GM23338 (cell line): ENCODE data around the gene DOCK4. TPM values are rescaled to one million over a fixed set of nuclear protein-coding genes. Genes with fewer than 3 reads are reported as not detected.

Source experiments
- ATAC-seq: fragments of 200-7000 bp; cut with Tn5 transposase; 3 replicates; pipeline ENCODE4 v1.9.1; 2020
- DNase-seq: peaks from one replicate; pipeline ENCODE4 v3.0.0-alpha.2; 2015; ENCODE audit warnings: low spot score
- H2AFZ ChIP-seq: fragments of 200-600 bp; sonication (generic); 2 replicates; pipeline ENCODE4 v1.8.0; 2016; ENCODE audit warnings: antibody characterized with exemption, mild to moderate bottlenecking, moderate library complexity
- H3F3A ChIP-seq: fragments of 200-600 bp; sonication (generic); replicated peaks from 2 replicates; pipeline ENCODE4 v1.8.0; 2017; ENCODE audit warnings: antibody characterized with exemption, mixed run types, low read depth
- H3K27ac ChIP-seq: fragments of 200-600 bp; sonication (generic); 2 replicates; pipeline ENCODE4 v1.6.1; 2016; ENCODE audit warnings: low read depth
- H3K27me3 ChIP-seq: fragments of 200-600 bp; sonication (generic); 2 replicates; pipeline ENCODE4 v1.8.0; 2016; ENCODE audit warnings: mild to moderate bottlenecking, mixed run types, moderate library complexity; ENCODE audit not compliant: insufficient read depth
- H3K36me3 ChIP-seq: fragments of 200-600 bp; sonication (generic); 2 replicates; pipeline ENCODE4 v1.8.0; 2016; ENCODE audit warnings: mild to moderate bottlenecking; ENCODE audit not compliant: insufficient read depth
- H3K4me1 ChIP-seq: fragments of 200-600 bp; sonication (generic); 2 replicates; pipeline ENCODE4 v1.8.0; 2016; ENCODE audit warnings: mild to moderate bottlenecking, moderate library complexity; ENCODE audit not compliant: insufficient read depth
- H3K4me2 ChIP-seq: fragments of 200-600 bp; sonication (generic); 2 replicates; pipeline ENCODE4 v1.7.1; 2017; ENCODE audit warnings: mixed run types
- H3K4me3 ChIP-seq: fragments of 200-600 bp; sonication (generic); 2 replicates; pipeline ENCODE4 v1.6.1; 2016; ENCODE audit warnings: mixed run types
- H3K79me2 ChIP-seq: fragments of 200-600 bp; sonication (generic); replicated peaks from 2 replicates; pipeline ENCODE4 v1.8.0; 2017; ENCODE audit warnings: mild to moderate bottlenecking; ENCODE audit not compliant: insufficient read depth
- H3K9me2 ChIP-seq: fragments of 200-600 bp; sonication (generic); 2 replicates; pipeline ENCODE4 v1.8.0; 2017; ENCODE audit not compliant: insufficient read depth
- H4K20me1 ChIP-seq: fragments of 200-600 bp; sonication (generic); replicated peaks from 2 replicates; pipeline ENCODE4 v1.8.0; 2017; ENCODE audit warnings: mild to moderate bottlenecking; ENCODE audit not compliant: insufficient read depth
- H3K27ac Mint-ChIP-seq: 2 replicates; pipeline ENCODE4 v1.8.0; 2020; ENCODE audit warnings: inconsistent platforms, mild to moderate bottlenecking, moderate library complexity, mixed read lengths
- H3K27me3 Mint-ChIP-seq: 3 replicates; pipeline ENCODE4 v1.8.0; 2022; ENCODE audit warnings: low read depth, mild to moderate bottlenecking, moderate library complexity, mixed read lengths, inconsistent platforms; ENCODE audit not compliant: insufficient read depth, poor library complexity
- H3K36me3 Mint-ChIP-seq: 3 replicates; pipeline ENCODE4 v1.8.0; 2021; ENCODE audit warnings: low read depth, mild to moderate bottlenecking, inconsistent platforms, moderate library complexity, mixed read lengths
- H3K4me1 Mint-ChIP-seq: 3 replicates; pipeline ENCODE4 v1.8.0; 2020; ENCODE audit warnings: mild to moderate bottlenecking, inconsistent platforms, mixed read lengths
- H3K4me3 Mint-ChIP-seq: 3 replicates; pipeline ENCODE4 v1.8.0; 2021; ENCODE audit warnings: moderate library complexity, mild to moderate bottlenecking, inconsistent platforms, mixed read lengths
- H3K9me3 Mint-ChIP-seq: 3 replicates; pipeline ENCODE4 v1.8.0; 2020; ENCODE audit warnings: moderate library complexity, mild to moderate bottlenecking, inconsistent platforms, mixed read lengths
- CREB1 ChIP-seq: fragments of 250-450 bp; sonication (Bioruptor Pico); IDR thresholded peaks from 2 replicates; pipeline ENCODE4 v1.5.0; 2020; ENCODE audit warnings: low read depth, mild to moderate bottlenecking, moderate library complexity
- EZH2 ChIP-seq: fragments of 200-600 bp; sonication (generic); IDR thresholded peaks from one replicate; pipeline ENCODE4 v1.8.0; 2017; ENCODE audit warnings: antibody characterized with exemption, mild to moderate bottlenecking, low read depth; ENCODE audit not compliant: unreplicated experiment
- EZH2phosphoT487 ChIP-seq: fragments of 200-600 bp; sonication (generic); IDR thresholded peaks from one replicate; pipeline ENCODE4 v1.8.1; 2018; ENCODE audit warnings: antibody characterized with exemption; ENCODE audit not compliant: unreplicated experiment
- JUNB ChIP-seq: IDR thresholded peaks from one replicate; pipeline ENCODE4 v1.6.1; 2016; ENCODE audit warnings: antibody characterized with exemption; ENCODE audit not compliant: unreplicated experiment
- NANOG ChIP-seq: IDR thresholded peaks from 2 replicates; pipeline ENCODE4 v1.6.1; 2016; ENCODE audit warnings: antibody characterized with exemption, borderline replicate concordance
- POLR2AphosphoS5 ChIP-seq: IDR thresholded peaks from 2 replicates; pipeline ENCODE4 v1.6.1; 2016; ENCODE audit warnings: antibody characterized with exemption, low read depth
- STAT1 ChIP-seq: IDR thresholded peaks from one replicate; pipeline ENCODE4 v1.6.1; 2016; ENCODE audit warnings: antibody characterized with exemption; ENCODE audit not compliant: unreplicated experiment
- ZNF114 ChIP-seq: fragments of 250-450 bp; sonication (Bioruptor Pico); IDR thresholded peaks from 2 replicates; pipeline ENCODE4 v1.5.0; 2020; ENCODE audit warnings: mild to moderate bottlenecking, moderate library complexity
- ZNF331 ChIP-seq: fragments of 250-450 bp; sonication (Bioruptor Pico); IDR thresholded peaks from 2 replicates; pipeline ENCODE4 v1.5.0; 2020; ENCODE audit warnings: low read depth, mild to moderate bottlenecking, moderate library complexity
- polyA plus RNA-seq: library from polyadenylated mRNA; unstranded; fragments of >200 nt; fragmentation: Nextera tagmentation; extraction: Ambion mirVana; gene quantifications from 2 replicates; pipeline ENCODE4 v1.2.1, GENCODE V29; 2016
- total RNA-seq: library from RNA; depleted of rRNA; stranded (reverse); fragments of >200 nt; shearing (Covaris generic); gene quantifications from 2 replicates; pipeline ENCODE4 v1.2.3, GENCODE V29; 2014
- TF ChIP-seq, protein P1 (sequence below): IDR thresholded peaks from 2 replicates; pipeline ENCODE4 v1.6.1; 2016; ENCODE audit warnings: antibody characterized with exemption
- TF ChIP-seq, protein P2 (sequence below): IDR thresholded peaks from one replicate; pipeline ENCODE4 v1.6.1; 2018; ENCODE audit warnings: antibody characterized with exemption; ENCODE audit not compliant: unreplicated experiment
- TF ChIP-seq, protein P3 (sequence below), 2 experiments: fragments of 200-600 bp in 1 of 2; sonication (generic) in 1 of 2; conservative IDR thresholded peaks; 2 replicates each; pipeline versions ENCODE4 v1.5.1 to v1.6.1; 2016 to 2017; ENCODE audit warnings: antibody characterized with exemption in 2 of 2, low read depth in 2 of 2, mild to moderate bottlenecking in 2 of 2, moderate library complexity in 1 of 2
- TF ChIP-seq, protein P4 (sequence below): fragments of 250-450 bp; sonication (Bioruptor Pico); IDR thresholded peaks from 2 replicates; pipeline ENCODE4 v1.5.0; 2020; ENCODE audit warnings: mild to moderate bottlenecking, moderate library complexity

The DOCK4 gene
- total and polyA plus RNA-seq, 2 experiments from 2014 or later = 6.3 to 33.8 TPM

- peaks cover 29% of the 10 kb centered on the region for H3K36me3 Mint-ChIP-seq
Observed at GRCh38 chr7:111734954-111735660, 471.1 kb downstream of the DOCK4 start.

More at GRCh38 chr7:111734954-111735660, 471.1 kb downstream of the DOCK4 start:
- Mint-ChIP-seq H3K9me3 (no peaks in the 10 kb centered on the region), H3K4me3 (no peak overlapping the region), H3K27ac (no peak overlapping the region), H3K27me3 (peaks cover 3% of the 10 kb centered on the region), H3K4me1 (peaks cover 5% of the 10 kb centered on the region; the same call in 1 of the 3 replicates)
- Histone ChIP-seq H3K79me2 (no peaks in the 10 kb centered on the region), H3K4me3 (no peak overlapping the region), H3K4me1 (no peaks in the 10 kb centered on the region), H3K36me3 (no peaks in the 10 kb centered on the region), H4K20me1 (no peaks in the 10 kb centered on the region), H3K4me2 (no peak overlapping the region), H3K27ac (no peak overlapping the region), H3F3A (no peaks in the 10 kb centered on the region), H3K27me3 (no peaks in the 10 kb centered on the region), H2AFZ (no peak overlapping the region), H3K9me2 (no peaks in the 10 kb centered on the region)
- ATAC-seq = no peak
- DNase-seq = no peak
- TF ChIP-seq JUNB (no peak), ZNF331 (CRISPR knock-in tag) (no peak), POLR2AphosphoS5 (no peak), ZNF114 (no peak), STAT1 (no peak), CREB1 (CRISPR knock-in tag) (no peak), EZH2phosphoT487 (no peak), NANOG (no peak), EZH2 (no peak)
- TF ChIP-seq, protein P1, sequence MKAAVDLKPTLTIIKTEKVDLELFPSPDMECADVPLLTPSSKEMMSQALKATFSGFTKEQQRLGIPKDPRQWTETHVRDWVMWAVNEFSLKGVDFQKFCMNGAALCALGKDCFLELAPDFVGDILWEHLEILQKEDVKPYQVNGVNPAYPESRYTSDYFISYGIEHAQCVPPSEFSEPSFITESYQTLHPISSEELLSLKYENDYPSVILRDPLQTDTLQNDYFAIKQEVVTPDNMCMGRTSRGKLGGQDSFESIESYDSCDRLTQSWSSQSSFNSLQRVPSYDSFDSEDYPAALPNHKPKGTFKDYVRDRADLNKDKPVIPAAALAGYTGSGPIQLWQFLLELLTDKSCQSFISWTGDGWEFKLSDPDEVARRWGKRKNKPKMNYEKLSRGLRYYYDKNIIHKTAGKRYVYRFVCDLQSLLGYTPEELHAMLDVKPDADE = no peak
- TF ChIP-seq, protein P2, sequence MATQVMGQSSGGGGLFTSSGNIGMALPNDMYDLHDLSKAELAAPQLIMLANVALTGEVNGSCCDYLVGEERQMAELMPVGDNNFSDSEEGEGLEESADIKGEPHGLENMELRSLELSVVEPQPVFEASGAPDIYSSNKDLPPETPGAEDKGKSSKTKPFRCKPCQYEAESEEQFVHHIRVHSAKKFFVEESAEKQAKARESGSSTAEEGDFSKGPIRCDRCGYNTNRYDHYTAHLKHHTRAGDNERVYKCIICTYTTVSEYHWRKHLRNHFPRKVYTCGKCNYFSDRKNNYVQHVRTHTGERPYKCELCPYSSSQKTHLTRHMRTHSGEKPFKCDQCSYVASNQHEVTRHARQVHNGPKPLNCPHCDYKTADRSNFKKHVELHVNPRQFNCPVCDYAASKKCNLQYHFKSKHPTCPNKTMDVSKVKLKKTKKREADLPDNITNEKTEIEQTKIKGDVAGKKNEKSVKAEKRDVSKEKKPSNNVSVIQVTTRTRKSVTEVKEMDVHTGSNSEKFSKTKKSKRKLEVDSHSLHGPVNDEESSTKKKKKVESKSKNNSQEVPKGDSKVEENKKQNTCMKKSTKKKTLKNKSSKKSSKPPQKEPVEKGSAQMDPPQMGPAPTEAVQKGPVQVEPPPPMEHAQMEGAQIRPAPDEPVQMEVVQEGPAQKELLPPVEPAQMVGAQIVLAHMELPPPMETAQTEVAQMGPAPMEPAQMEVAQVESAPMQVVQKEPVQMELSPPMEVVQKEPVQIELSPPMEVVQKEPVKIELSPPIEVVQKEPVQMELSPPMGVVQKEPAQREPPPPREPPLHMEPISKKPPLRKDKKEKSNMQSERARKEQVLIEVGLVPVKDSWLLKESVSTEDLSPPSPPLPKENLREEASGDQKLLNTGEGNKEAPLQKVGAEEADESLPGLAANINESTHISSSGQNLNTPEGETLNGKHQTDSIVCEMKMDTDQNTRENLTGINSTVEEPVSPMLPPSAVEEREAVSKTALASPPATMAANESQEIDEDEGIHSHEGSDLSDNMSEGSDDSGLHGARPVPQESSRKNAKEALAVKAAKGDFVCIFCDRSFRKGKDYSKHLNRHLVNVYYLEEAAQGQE = no peak
- TF ChIP-seq, protein P3, sequence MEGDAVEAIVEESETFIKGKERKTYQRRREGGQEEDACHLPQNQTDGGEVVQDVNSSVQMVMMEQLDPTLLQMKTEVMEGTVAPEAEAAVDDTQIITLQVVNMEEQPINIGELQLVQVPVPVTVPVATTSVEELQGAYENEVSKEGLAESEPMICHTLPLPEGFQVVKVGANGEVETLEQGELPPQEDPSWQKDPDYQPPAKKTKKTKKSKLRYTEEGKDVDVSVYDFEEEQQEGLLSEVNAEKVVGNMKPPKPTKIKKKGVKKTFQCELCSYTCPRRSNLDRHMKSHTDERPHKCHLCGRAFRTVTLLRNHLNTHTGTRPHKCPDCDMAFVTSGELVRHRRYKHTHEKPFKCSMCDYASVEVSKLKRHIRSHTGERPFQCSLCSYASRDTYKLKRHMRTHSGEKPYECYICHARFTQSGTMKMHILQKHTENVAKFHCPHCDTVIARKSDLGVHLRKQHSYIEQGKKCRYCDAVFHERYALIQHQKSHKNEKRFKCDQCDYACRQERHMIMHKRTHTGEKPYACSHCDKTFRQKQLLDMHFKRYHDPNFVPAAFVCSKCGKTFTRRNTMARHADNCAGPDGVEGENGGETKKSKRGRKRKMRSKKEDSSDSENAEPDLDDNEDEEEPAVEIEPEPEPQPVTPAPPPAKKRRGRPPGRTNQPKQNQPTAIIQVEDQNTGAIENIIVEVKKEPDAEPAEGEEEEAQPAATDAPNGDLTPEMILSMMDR (conservative IDR thresholded peaks at IDR 0.05; ENCODE audit: low read depth in 2 of 2) = no peak
- TF ChIP-seq, protein P4, sequence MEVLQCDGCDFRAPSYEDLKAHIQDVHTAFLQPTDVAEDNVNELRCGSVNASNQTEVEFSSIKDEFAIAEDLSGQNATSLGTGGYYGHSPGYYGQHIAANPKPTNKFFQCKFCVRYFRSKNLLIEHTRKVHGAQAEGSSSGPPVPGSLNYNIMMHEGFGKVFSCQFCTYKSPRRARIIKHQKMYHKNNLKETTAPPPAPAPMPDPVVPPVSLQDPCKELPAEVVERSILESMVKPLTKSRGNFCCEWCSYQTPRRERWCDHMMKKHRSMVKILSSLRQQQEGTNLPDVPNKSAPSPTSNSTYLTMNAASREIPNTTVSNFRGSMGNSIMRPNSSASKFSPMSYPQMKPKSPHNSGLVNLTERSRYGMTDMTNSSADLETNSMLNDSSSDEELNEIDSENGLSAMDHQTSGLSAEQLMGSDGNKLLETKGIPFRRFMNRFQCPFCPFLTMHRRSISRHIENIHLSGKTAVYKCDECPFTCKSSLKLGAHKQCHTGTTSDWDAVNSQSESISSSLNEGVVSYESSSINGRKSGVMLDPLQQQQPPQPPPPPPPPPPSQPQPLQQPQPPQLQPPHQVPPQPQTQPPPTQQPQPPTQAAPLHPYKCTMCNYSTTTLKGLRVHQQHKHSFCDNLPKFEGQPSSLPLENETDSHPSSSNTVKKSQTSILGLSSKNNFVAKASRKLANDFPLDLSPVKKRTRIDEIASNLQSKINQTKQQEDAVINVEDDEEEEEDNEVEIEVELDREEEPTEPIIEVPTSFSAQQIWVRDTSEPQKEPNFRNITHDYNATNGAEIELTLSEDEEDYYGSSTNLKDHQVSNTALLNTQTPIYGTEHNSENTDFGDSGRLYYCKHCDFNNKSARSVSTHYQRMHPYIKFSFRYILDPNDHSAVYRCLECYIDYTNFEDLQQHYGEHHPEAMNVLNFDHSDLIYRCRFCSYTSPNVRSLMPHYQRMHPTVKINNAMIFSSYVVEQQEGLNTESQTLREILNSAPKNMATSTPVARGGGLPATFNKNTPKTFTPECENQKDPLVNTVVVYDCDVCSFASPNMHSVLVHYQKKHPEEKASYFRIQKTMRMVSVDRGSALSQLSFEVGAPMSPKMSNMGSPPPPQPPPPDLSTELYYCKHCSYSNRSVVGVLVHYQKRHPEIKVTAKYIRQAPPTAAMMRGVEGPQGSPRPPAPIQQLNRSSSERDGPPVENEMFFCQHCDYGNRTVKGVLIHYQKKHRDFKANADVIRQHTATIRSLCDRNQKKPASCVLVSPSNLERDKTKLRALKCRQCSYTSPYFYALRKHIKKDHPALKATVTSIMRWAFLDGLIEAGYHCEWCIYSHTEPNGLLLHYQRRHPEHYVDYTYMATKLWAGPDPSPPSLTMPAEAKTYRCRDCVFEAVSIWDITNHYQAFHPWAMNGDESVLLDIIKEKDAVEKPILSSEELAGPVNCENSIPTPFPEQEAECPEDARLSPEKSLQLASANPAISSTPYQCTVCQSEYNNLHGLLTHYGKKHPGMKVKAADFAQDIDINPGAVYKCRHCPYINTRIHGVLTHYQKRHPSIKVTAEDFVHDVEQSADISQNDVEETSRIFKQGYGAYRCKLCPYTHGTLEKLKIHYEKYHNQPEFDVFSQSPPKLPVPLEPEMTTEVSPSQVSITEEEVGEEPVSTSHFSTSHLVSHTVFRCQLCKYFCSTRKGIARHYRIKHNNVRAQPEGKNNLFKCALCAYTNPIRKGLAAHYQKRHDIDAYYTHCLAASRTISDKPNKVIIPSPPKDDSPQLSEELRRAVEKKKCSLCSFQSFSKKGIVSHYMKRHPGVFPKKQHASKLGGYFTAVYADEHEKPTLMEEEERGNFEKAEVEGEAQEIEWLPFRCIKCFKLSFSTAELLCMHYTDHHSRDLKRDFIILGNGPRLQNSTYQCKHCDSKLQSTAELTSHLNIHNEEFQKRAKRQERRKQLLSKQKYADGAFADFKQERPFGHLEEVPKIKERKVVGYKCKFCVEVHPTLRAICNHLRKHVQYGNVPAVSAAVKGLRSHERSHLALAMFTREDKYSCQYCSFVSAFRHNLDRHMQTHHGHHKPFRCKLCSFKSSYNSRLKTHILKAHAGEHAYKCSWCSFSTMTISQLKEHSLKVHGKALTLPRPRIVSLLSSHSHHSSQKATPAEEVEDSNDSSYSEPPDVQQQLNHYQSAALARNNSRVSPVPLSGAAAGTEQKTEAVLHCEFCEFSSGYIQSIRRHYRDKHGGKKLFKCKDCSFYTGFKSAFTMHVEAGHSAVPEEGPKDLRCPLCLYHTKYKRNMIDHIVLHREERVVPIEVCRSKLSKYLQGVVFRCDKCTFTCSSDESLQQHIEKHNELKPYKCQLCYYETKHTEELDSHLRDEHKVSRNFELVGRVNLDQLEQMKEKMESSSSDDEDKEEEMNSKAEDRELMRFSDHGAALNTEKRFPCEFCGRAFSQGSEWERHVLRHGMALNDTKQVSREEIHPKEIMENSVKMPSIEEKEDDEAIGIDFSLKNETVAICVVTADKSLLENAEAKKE (CRISPR knock-in tag) = no peak
